GM12801 (cell line): Measurements from ENCODE around the gene LAS1L.

Experiments
- CTCF ChIP-seq: IDR thresholded peaks from one replicate; pipeline ENCODE4 v1.5.1; 2011; ENCODE audit warnings: control low read depth; ENCODE audit not compliant: insufficient read length; ENCODE audit errors: extremely low read depth

The LAS1L gene

GRCh38 chrX:65572971-65573370, 38.4 kb upstream of the LAS1L start:
- TF ChIP-seq CTCF: no peak

GRCh38 chrX:65551489-65552339, 17.1 kb upstream of the LAS1L start:
- TF ChIP-seq CTCF: no peak

- no peak for TF ChIP-seq CTCF
Observed at GRCh38 chrX:65551086-65551485, 16.5 kb upstream of the LAS1L start.

- no peak for TF ChIP-seq CTCF
Observed at GRCh38 chrX:65545456-65545855, 10.9 kb upstream of the LAS1L start.

GRCh38 chrX:65537229-65537628, 2.6 kb upstream of the LAS1L start:
- TF ChIP-seq CTCF: no peak

- no peak for TF ChIP-seq CTCF
Observed at GRCh38 chrX:65536291-65536690, 1.7 kb upstream of the LAS1L start.

- TF ChIP-seq CTCF: no peak
Observed at GRCh38 chrX:65532016-65532415, 2.6 kb downstream of the LAS1L start.
